ENCODE measurements around the gene GABRA6. TPM values are rescaled to one million over a fixed set of nuclear protein-coding genes. Genes with fewer than 3 reads are reported as not detected.
"Not testable (repeated sequence)": the region's sequence is repeated elsewhere in the genome, so short reads cannot be mapped to it uniquely, and the experiment has no call there.

GABRA6 gene
- total RNA-seq: 1 to 10 TPM in 1 of 8 experiments, under 1 TPM in 2, not detected in 5; 0.49 to 1.1 (median 0.52) TPM

- no peak within 1 kb of the TSS for H3K27ac ChIP-seq
- in situ Hi-C loops (cut with MboI; ENCODE audit: low pct_unique_long_range_greater_than_20kb in 2 of 9, low sequenced_read_pairs in 9 of 9, unreplicated experiment in 9 of 9): no loop called here
- no peak for ATAC-seq (replicated peaks in 6 of 8)
- no peaks in the 10 kb centered on the region for H3K4me1 ChIP-seq (replicated peaks in 1 of 2)
- WGBS, 10 experiments: 0 to 88% (median 48%) methylated on average over 1 to 4 of the region's 4 CpGs; no CpG with 5 or more reads in 2 of the 10 experiments
- H3K4me3 ChIP-seq: no peak within 1 kb of the TSS
These were observed at the start of gene GABRA6 for GRCh38 chr5:161685461-161685860. TSS of gene GABRA6 (plus strand) at chr5:161685721. CDS start at chr5:161685990, 269 bp downstream.

GRCh38 chr5:161637591-161637990 lies 47.9 kb upstream of the GABRA6 start:
- H3K4me3 ChIP-seq: no peak overlapping the region
- no peak overlapping the region for H3K27ac ChIP-seq
- no peak for ATAC-seq (replicated peaks in 6 of 8)
- 0 to 100% (median 94%) methylated on average over 1 of the region's 1 CpG; no CpG with 5 or more reads in 2 of the 10 experiments for WGBS, 10 experiments
- H3K4me1 ChIP-seq (replicated peaks in 1 of 2): no peaks in the 10 kb centered on the region
- in situ Hi-C loops (cut with MboI; ENCODE audit: low pct_unique_long_range_greater_than_20kb in 2 of 9, low sequenced_read_pairs in 9 of 9, unreplicated experiment in 9 of 9): no loop called here

- WGBS, 10 experiments: 15 to 98% (median 80%) methylated on average over 1 to 4 of the region's 4 CpGs; no CpG with 5 or more reads in 2 of the 10 experiments
These were observed 44.1 kb upstream of the GABRA6 start for GRCh38 chr5:161641444-161641843.

GRCh38 chr5:161645264-161645663 lies 40.3 kb upstream of the GABRA6 start:
- no peak for ATAC-seq (replicated peaks in 6 of 8)
- Histone ChIP-seq H3K4me1 (replicated peaks in 1 of 2) (no peaks in the 10 kb centered on the region), H3K27ac (no peak overlapping the region), H3K4me3 (no peak overlapping the region)
- 36 to 100% (median 86%) methylated on average over 1 of the region's 1 CpG; no CpG with 5 or more reads in 1 of the 10 experiments for WGBS, 10 experiments
- in situ Hi-C loops (cut with MboI; ENCODE audit: low pct_unique_long_range_greater_than_20kb in 2 of 9, low sequenced_read_pairs in 9 of 9, unreplicated experiment in 9 of 9): no loop called here

More at GRCh38 chr5:161641444-161641843, 44.1 kb upstream of the GABRA6 start:
- no peak for ATAC-seq (replicated peaks in 6 of 8)
- Histone ChIP-seq H3K4me3 (no peak overlapping the region), H3K4me1 (replicated peaks in 1 of 2) (no peaks in the 10 kb centered on the region), H3K27ac (no peak overlapping the region)
- in situ Hi-C loops (cut with MboI; ENCODE audit: low pct_unique_long_range_greater_than_20kb in 2 of 9, low sequenced_read_pairs in 9 of 9, unreplicated experiment in 9 of 9): no loop called here

- peak overlapping the region in 1 of 2 donors; percentile 16 for H3K27ac ChIP-seq
- ATAC-seq (replicated peaks in 6 of 8); in situ Hi-C loops (cut with MboI; ENCODE audit: low pct_unique_long_range_greater_than_20kb in 2 of 9, low sequenced_read_pairs in 9 of 9, unreplicated experiment in 9 of 9); H3K4me3 ChIP-seq: not testable (repeated sequence)
- WGBS, 10 experiments: 0 to 54% (median 24%) methylated on average over 1 to 8 of the region's 8 CpGs; no CpG with 5 or more reads in 1 of the 10 experiments
- peaks cover 0 to 14% of the 10 kb centered on the region in 2 donors for H3K4me1 ChIP-seq (replicated peaks in 1 of 2)
These were observed 33.6 kb upstream of the GABRA6 start for GRCh38 chr5:161651926-161652325.

GRCh38 chr5:161660806-161661205 lies 24.7 kb upstream of the GABRA6 start:
- Histone ChIP-seq H3K4me3 (no peak overlapping the region), H3K27ac (no peak overlapping the region), H3K4me1 (replicated peaks in 1 of 2) (no peaks in the 10 kb centered on the region)
- 0 to 100% (median 77%) methylated on average over 1 to 10 of the region's 12 CpGs; no CpG with 5 or more reads in 3 of the 10 experiments for WGBS, 10 experiments
- in situ Hi-C loops (cut with MboI; ENCODE audit: low pct_unique_long_range_greater_than_20kb in 2 of 9, low sequenced_read_pairs in 9 of 9, unreplicated experiment in 9 of 9): no loop called here
- no peak for ATAC-seq (replicated peaks in 6 of 8)

GRCh38 chr5:161663431-161663830 lies 22.1 kb upstream of the GABRA6 start:
- no peak for ATAC-seq (replicated peaks in 6 of 8)
- Histone ChIP-seq H3K4me3 (no peak overlapping the region), H3K4me1 (replicated peaks in 1 of 2) (no peaks in the 10 kb centered on the region), H3K27ac (no peak overlapping the region)
- in situ Hi-C loops (cut with MboI; ENCODE audit: low pct_unique_long_range_greater_than_20kb in 2 of 9, low sequenced_read_pairs in 9 of 9, unreplicated experiment in 9 of 9): no loop called here

- peak in 4 of 8 experiments; percentile 45 to 85 (median 66) for ATAC-seq (replicated peaks in 6 of 8)
- no peaks in the 10 kb centered on the region for H3K4me1 ChIP-seq (replicated peaks in 1 of 2)
- in situ Hi-C loops (cut with MboI; ENCODE audit: low pct_unique_long_range_greater_than_20kb in 2 of 9, low sequenced_read_pairs in 9 of 9, unreplicated experiment in 9 of 9): no loop called here
- no peak overlapping the region for H3K4me3 ChIP-seq
- H3K27ac ChIP-seq: no peak overlapping the region
- WGBS, 10 experiments: 0 to 30% (median 0%) methylated on average over 1 to 2 of the region's 2 CpGs; no CpG with 5 or more reads in 3 of the 10 experiments
These were observed 9.4 kb upstream of the GABRA6 start for GRCh38 chr5:161676103-161676502.

GRCh38 chr5:161686149-161686548 lies 628 bp downstream of the GABRA6 start:
- Histone ChIP-seq H3K4me1 (replicated peaks in 1 of 2) (no peaks in the 10 kb centered on the region), H3K4me3 (no peak overlapping the region), H3K27ac (no peak overlapping the region)
- ATAC-seq (replicated peaks in 6 of 8): no peak
- WGBS, 10 experiments: 20 to 96% (median 82%) methylated on average over 2 to 8 of the region's 8 CpGs; no CpG with 5 or more reads in 2 of the 10 experiments
- in situ Hi-C loops (cut with MboI; ENCODE audit: low pct_unique_long_range_greater_than_20kb in 2 of 9, low sequenced_read_pairs in 9 of 9, unreplicated experiment in 9 of 9): no loop called here

GRCh38 chr5:161686881-161687280 lies 1.4 kb downstream of the GABRA6 start:
- in situ Hi-C loops (cut with MboI; ENCODE audit: low pct_unique_long_range_greater_than_20kb in 2 of 9, low sequenced_read_pairs in 9 of 9, unreplicated experiment in 9 of 9): no loop called here
- 20 to 100% (median 86%) methylated on average over 1 to 3 of the region's 3 CpGs; no CpG with 5 or more reads in 3 of the 10 experiments for WGBS, 10 experiments
- Histone ChIP-seq H3K27ac (no peak overlapping the region), H3K4me1 (replicated peaks in 1 of 2) (no peaks in the 10 kb centered on the region), H3K4me3 (no peak overlapping the region)
- ATAC-seq (replicated peaks in 6 of 8): no peak

- no peak overlapping the region for H3K27ac ChIP-seq
- H3K4me3 ChIP-seq: no peak overlapping the region
- in situ Hi-C loops (cut with MboI; ENCODE audit: low pct_unique_long_range_greater_than_20kb in 2 of 9, low sequenced_read_pairs in 9 of 9, unreplicated experiment in 9 of 9): no loop called here
- no peaks in the 10 kb centered on the region for H3K4me1 ChIP-seq (replicated peaks in 1 of 2)
- WGBS, 10 experiments: 15 to 100% (median 76%) methylated on average over 2 of the region's 2 CpGs
- no peak for ATAC-seq (replicated peaks in 6 of 8)
These were observed 1.8 kb downstream of the GABRA6 start for GRCh38 chr5:161687316-161687715.

GRCh38 chr5:161691911-161692310 lies 6.4 kb downstream of the GABRA6 start:
- H3K4me3 ChIP-seq: no peak overlapping the region
- 3 to 95% (median 86%) methylated on average over 2 to 7 of the region's 7 CpGs; no CpG with 5 or more reads in 1 of the 10 experiments for WGBS, 10 experiments
- no peak overlapping the region for H3K27ac ChIP-seq
- no peaks in the 10 kb centered on the region for H3K4me1 ChIP-seq (replicated peaks in 1 of 2)
- no peak for ATAC-seq (replicated peaks in 6 of 8)
- in situ Hi-C loops (cut with MboI; ENCODE audit: low pct_unique_long_range_greater_than_20kb in 2 of 9, low sequenced_read_pairs in 9 of 9, unreplicated experiment in 9 of 9): no loop called here

GRCh38 chr5:161697001-161697400 lies 11.5 kb downstream of the GABRA6 start:
- no peaks in the 10 kb centered on the region for H3K4me1 ChIP-seq (replicated peaks in 1 of 2)
- H3K4me3 ChIP-seq: no peak overlapping the region
- H3K27ac ChIP-seq: no peak overlapping the region
- 0 to 100% (median 44%) methylated on average over 1 to 4 of the region's 4 CpGs; no CpG with 5 or more reads in 1 of the 10 experiments for WGBS, 10 experiments
- in situ Hi-C loops (cut with MboI; ENCODE audit: low pct_unique_long_range_greater_than_20kb in 2 of 9, low sequenced_read_pairs in 9 of 9, unreplicated experiment in 9 of 9): no loop called here
- ATAC-seq (replicated peaks in 6 of 8): no peak

- no peak overlapping the region for H3K27ac ChIP-seq
- 20 to 94% (median 86%) methylated on average over 1 to 4 of the region's 4 CpGs; no CpG with 5 or more reads in 4 of the 10 experiments for WGBS, 10 experiments
- ATAC-seq (replicated peaks in 6 of 8): no peak
- no peak overlapping the region for H3K4me3 ChIP-seq
- H3K4me1 ChIP-seq (replicated peaks in 1 of 2): no peaks in the 10 kb centered on the region
- in situ Hi-C loops (cut with MboI; ENCODE audit: low pct_unique_long_range_greater_than_20kb in 2 of 9, low sequenced_read_pairs in 9 of 9, unreplicated experiment in 9 of 9): no loop called here
These were observed 14.5 kb downstream of the GABRA6 start for GRCh38 chr5:161700065-161700464.
